Activated T-cell treated with anti-CD3 and anti-CD28 coated beads for 48 hours (primary cell): ENCODE data around the gene UBE3B.

Source experiments
- DNase-seq: peaks from one replicate; pipeline ENCODE4 v3.0.0-alpha.2; 2020; ENCODE audit warnings: low read depth

Gene UBE3B

GRCh38 chr12:109448707-109449390 is 28.6 kb upstream of the UBE3B start:
- no peak for DNase-seq

- no peak for DNase-seq
These were observed 27.4 kb upstream of the UBE3B start for GRCh38 chr12:109449845-109450532.

- DNase-seq = no peak
These were observed 26.5 kb upstream of the UBE3B start for GRCh38 chr12:109450980-109451379.

- no peak for DNase-seq
These were observed 26.0 kb upstream of the UBE3B start for GRCh38 chr12:109451400-109451799.

GRCh38 chr12:109452489-109452888 is 24.9 kb upstream of the UBE3B start:
- DNase-seq = no peak

- no peak for DNase-seq
These were observed 21.7 kb upstream of the UBE3B start for GRCh38 chr12:109455706-109456105.

GRCh38 chr12:109458086-109458485 is 19.3 kb upstream of the UBE3B start:
- DNase-seq = no peak

GRCh38 chr12:109458771-109459208 is 18.6 kb upstream of the UBE3B start:
- DNase-seq = no peak

GRCh38 chr12:109459247-109459646 is 18.2 kb upstream of the UBE3B start:
- DNase-seq = no peak

- DNase-seq = no peak
These were observed 16.9 kb upstream of the UBE3B start for GRCh38 chr12:109460538-109460937.

- DNase-seq = no peak
These were observed 16.2 kb upstream of the UBE3B start for GRCh38 chr12:109461049-109461845.

- no peak for DNase-seq
These were observed 15.3 kb upstream of the UBE3B start for GRCh38 chr12:109461846-109462756.

- DNase-seq = no peak
These were observed 14.4 kb upstream of the UBE3B start for GRCh38 chr12:109462868-109463692.

- no peak for DNase-seq
These were observed 13.7 kb upstream of the UBE3B start for GRCh38 chr12:109463756-109464155.

GRCh38 chr12:109464642-109465351 is 12.6 kb upstream of the UBE3B start:
- DNase-seq = no peak

- DNase-seq = no peak
These were observed 11.1 kb upstream of the UBE3B start for GRCh38 chr12:109466305-109466704.

- no peak for DNase-seq
These were observed 10.6 kb upstream of the UBE3B start for GRCh38 chr12:109466821-109467220.

- DNase-seq = no peak
These were observed 9.3 kb upstream of the UBE3B start for GRCh38 chr12:109467978-109468676.

- no peak for DNase-seq
These were observed 7.9 kb upstream of the UBE3B start for GRCh38 chr12:109469517-109469916.

GRCh38 chr12:109473006-109473405 is 4.4 kb upstream of the UBE3B start:
- no peak for DNase-seq
